ENCODE measurements around the gene PSMD10. TPM values are rescaled to one million over a fixed set of nuclear protein-coding genes. Genes with fewer than 3 reads are reported as not detected.

The PSMD10 gene
- total RNA-seq, 1 experiment from 2014 or later, result 41.1 TPM

- ChIA-PET POLR2A (no interaction called here), CTCF (no interaction called here)
- H3K4me1 ChIP-seq, result no peaks in the 10 kb centered on the region
- Mint-ChIP-seq H3K4me1 (ENCODE audit: low read depth, unreplicated experiment) (no peaks in the 10 kb centered on the region), H3K9me3 (ENCODE audit: unreplicated experiment) (no peaks in the 10 kb centered on the region), H3K4me3 (ENCODE audit: unreplicated experiment) (no peak overlapping the region), H3K36me3 (ENCODE audit: insufficient read depth, unreplicated experiment) (no peaks in the 10 kb centered on the region), H3K27me3 (ENCODE audit: insufficient read depth, unreplicated experiment) (no peaks in the 10 kb centered on the region), H3K27ac (ENCODE audit: unreplicated experiment) (no peak overlapping the region)
- TF ChIP-seq, protein P1, sequence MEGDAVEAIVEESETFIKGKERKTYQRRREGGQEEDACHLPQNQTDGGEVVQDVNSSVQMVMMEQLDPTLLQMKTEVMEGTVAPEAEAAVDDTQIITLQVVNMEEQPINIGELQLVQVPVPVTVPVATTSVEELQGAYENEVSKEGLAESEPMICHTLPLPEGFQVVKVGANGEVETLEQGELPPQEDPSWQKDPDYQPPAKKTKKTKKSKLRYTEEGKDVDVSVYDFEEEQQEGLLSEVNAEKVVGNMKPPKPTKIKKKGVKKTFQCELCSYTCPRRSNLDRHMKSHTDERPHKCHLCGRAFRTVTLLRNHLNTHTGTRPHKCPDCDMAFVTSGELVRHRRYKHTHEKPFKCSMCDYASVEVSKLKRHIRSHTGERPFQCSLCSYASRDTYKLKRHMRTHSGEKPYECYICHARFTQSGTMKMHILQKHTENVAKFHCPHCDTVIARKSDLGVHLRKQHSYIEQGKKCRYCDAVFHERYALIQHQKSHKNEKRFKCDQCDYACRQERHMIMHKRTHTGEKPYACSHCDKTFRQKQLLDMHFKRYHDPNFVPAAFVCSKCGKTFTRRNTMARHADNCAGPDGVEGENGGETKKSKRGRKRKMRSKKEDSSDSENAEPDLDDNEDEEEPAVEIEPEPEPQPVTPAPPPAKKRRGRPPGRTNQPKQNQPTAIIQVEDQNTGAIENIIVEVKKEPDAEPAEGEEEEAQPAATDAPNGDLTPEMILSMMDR (IDR thresholded peaks at IDR 0.05; ENCODE audit: insufficient read depth in 1 of 2, low read depth in 1 of 2, low read length in 1 of 2, severe bottlenecking in 1 of 2, unreplicated experiment in 1 of 2), result no peak
- no peak overlapping the region for H3K4me3 ChIP-seq (ENCODE audit: low read depth, low read length)
- no peaks in the 10 kb centered on the region for H3K27me3 ChIP-seq (replicated peaks; ENCODE audit: control insufficient read depth, insufficient read depth, low read length)
- DNase-seq, result no peak
- no peaks in the 10 kb centered on the region for H3K36me3 ChIP-seq (ENCODE audit: control insufficient read depth, insufficient read depth, low read length)
- H3K9me3 ChIP-seq, result no peaks in the 10 kb centered on the region
- intact Hi-C loops (cut with micrococcal nuclease; ENCODE audit: unreplicated experiment), result no loop called here
- no TSS peak for BruUV-seq (replicated peaks)
Measured at GRCh38 chrX:108123591-108124366, 32.4 kb upstream of the PSMD10 start.

GRCh38 chrX:108122748-108123147 lies 31.4 kb upstream of the PSMD10 start:
- Histone ChIP-seq H3K9me3 (no peaks in the 10 kb centered on the region), H3K4me1 (no peaks in the 10 kb centered on the region), H3K27me3 (replicated peaks; ENCODE audit: control insufficient read depth, insufficient read depth, low read length) (no peaks in the 10 kb centered on the region), H3K4me3 (ENCODE audit: low read depth, low read length) (no peak overlapping the region), H3K36me3 (ENCODE audit: control insufficient read depth, insufficient read depth, low read length) (no peaks in the 10 kb centered on the region)
- Mint-ChIP-seq H3K4me3 (ENCODE audit: unreplicated experiment) (no peak overlapping the region), H3K27me3 (ENCODE audit: insufficient read depth, unreplicated experiment) (no peaks in the 10 kb centered on the region), H3K4me1 (ENCODE audit: low read depth, unreplicated experiment) (no peaks in the 10 kb centered on the region), H3K27ac (ENCODE audit: unreplicated experiment) (no peak overlapping the region), H3K9me3 (ENCODE audit: unreplicated experiment) (no peaks in the 10 kb centered on the region), H3K36me3 (ENCODE audit: insufficient read depth, unreplicated experiment) (no peaks in the 10 kb centered on the region)
- CTCF ChIA-PET, result no interaction called here
- POLR2A ChIA-PET, result no interaction called here
- no TSS peak for BruUV-seq (replicated peaks)
- no peak for DNase-seq
- TF ChIP-seq, protein P1 (IDR thresholded peaks at IDR 0.05; ENCODE audit: insufficient read depth in 1 of 2, low read depth in 1 of 2, low read length in 1 of 2, severe bottlenecking in 1 of 2, unreplicated experiment in 1 of 2), result no peak
- intact Hi-C loops (cut with micrococcal nuclease; ENCODE audit: unreplicated experiment), result no loop called here

DNA sequence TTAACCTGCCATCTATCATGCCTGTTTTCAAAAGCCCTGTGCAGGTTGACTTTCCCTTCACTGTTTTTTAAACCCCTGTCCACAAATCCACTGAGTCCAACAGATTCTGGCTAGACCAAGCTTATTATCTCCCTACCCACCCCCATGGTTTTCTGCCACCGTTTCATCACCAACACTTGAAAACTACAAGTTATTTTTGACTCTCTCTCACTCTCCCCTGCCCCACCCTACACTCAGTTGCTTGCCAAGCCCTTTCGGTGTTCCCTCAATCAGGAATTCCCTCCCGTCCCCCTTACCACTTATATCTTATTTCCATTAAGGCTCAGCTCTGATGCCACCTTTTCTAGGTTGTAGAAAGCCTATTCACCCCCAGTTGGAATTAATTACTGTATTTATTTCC lies 29.9 kb upstream of the PSMD10 start:
- Histone ChIP-seq H3K27me3 (replicated peaks; ENCODE audit: control insufficient read depth, insufficient read depth, low read length) (no peaks in the 10 kb centered on the region), H3K36me3 (ENCODE audit: control insufficient read depth, insufficient read depth, low read length) (no peaks in the 10 kb centered on the region), H3K4me3 (ENCODE audit: low read depth, low read length) (no peak overlapping the region), H3K9me3 (no peaks in the 10 kb centered on the region), H3K4me1 (no peaks in the 10 kb centered on the region)
- no peak overlapping the region for H3K4me3 Mint-ChIP-seq (ENCODE audit: unreplicated experiment)
- DNase-seq, result no peak
- H3K4me1 Mint-ChIP-seq (ENCODE audit: low read depth, unreplicated experiment), result no peaks in the 10 kb centered on the region
- no peaks in the 10 kb centered on the region for H3K36me3 Mint-ChIP-seq (ENCODE audit: insufficient read depth, unreplicated experiment)
- no TSS peak for BruUV-seq (replicated peaks)
- H3K9me3 Mint-ChIP-seq (ENCODE audit: unreplicated experiment), result no peaks in the 10 kb centered on the region
- intact Hi-C loops (cut with micrococcal nuclease; ENCODE audit: unreplicated experiment), result no loop called here
- H3K27ac Mint-ChIP-seq (ENCODE audit: unreplicated experiment), result no peak overlapping the region
- ChIA-PET POLR2A (no interaction called here), CTCF (no interaction called here)
- TF ChIP-seq, protein P1 (IDR thresholded peaks at IDR 0.05; ENCODE audit: insufficient read depth in 1 of 2, low read depth in 1 of 2, low read length in 1 of 2, severe bottlenecking in 1 of 2, unreplicated experiment in 1 of 2), result no peak
- H3K27me3 Mint-ChIP-seq (ENCODE audit: insufficient read depth, unreplicated experiment), result no peaks in the 10 kb centered on the region
